Measurements from ENCODE around the gene FLCN. TPM values are rescaled to one million over a fixed set of nuclear protein-coding genes. Genes with fewer than 3 reads are reported as not detected.

FLCN gene, protein sequence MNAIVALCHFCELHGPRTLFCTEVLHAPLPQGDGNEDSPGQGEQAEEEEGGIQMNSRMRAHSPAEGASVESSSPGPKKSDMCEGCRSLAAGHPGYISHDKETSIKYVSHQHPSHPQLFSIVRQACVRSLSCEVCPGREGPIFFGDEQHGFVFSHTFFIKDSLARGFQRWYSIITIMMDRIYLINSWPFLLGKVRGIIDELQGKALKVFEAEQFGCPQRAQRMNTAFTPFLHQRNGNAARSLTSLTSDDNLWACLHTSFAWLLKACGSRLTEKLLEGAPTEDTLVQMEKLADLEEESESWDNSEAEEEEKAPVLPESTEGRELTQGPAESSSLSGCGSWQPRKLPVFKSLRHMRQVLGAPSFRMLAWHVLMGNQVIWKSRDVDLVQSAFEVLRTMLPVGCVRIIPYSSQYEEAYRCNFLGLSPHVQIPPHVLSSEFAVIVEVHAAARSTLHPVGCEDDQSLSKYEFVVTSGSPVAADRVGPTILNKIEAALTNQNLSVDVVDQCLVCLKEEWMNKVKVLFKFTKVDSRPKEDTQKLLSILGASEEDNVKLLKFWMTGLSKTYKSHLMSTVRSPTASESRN
- total RNA-seq: 35.2 and 38.1 TPM in 2 replicates

DNA sequence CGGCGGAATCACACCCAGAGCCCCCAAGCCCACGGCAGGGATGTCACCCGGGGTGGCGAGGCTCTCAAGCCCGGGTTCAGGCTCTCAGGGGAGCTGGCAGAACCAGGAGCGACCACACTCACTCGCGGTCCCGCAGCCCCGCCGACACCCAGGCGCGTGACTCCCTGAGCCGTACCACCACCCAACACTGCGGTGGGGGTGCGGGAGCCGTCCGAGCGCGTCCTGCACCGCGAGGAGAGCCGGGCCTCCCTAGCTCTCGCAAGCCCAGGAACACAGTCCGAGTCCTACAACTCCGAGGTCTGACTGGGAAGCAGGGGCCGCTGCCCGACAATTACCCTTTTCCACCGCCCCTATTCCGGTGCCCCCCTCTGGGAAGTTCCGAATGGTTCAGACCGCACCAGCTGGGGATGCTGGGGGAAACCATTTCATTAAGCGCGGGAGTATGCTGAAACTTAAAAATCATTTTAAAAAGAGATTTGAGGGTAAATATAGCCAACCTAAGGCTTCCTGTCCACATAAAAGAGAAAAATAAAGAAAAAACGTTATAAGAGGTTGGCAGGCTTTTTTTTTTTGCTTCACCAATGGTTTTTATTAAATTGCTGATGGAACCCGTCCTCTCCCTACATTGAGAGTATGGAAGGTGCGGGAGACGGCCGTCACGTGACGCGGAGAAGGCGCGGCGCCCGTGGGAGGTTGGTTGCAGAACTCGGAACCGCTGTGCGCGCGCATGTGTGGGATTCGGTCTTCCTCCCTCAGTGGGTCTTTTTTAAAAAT lies at the start of gene FLCN:
Gene FLCN, minus strand, starts transcription at position 143 of the 774 bp plus-strand sequence. CDS start 9,031 bp downstream, outside the sequence.

DNA sequence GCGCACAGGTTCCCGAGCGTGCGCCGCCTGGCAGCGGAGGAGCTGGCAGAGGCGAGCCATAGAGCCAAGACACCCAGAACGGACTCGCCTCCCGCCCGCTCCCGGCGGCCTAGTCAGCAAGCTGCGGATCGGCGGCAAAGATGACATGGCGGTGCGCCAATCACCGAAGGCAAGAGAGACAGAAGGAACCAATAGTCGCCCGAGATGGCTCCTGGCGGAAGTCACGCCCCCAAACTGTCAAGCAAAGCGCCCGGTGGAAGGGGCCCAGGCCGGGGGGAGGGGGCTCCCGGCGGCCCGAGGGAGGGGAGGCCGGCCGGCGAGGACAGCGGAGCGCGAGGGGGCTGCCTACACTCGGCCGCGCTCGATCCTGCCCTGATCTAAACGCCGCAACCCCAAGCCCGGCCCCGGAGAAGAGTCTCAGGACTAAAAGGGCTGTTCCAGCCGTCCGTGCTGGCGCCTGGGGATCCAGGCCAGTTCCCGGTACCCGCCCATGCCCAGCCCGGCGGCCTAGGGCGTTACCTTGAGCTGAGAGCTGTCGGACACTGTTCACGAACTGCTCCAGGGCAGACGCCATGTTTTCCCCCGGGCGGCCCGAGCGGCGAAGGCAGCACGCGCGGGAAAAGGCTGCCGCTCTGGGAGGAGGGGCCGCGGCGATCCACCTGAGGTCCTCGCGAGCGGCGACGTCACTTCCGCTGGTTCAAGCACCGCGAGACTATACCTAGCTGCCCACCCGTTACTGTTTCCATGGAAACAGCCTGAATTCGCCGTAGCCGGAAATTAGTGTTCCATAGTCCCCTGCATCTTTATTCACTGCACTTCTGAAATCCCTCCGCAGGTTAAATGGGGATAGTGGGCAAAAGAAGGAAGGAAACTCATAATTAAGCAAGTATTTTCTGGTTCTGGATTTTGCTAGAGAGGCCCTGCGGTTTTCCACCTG lies 43.9 kb upstream of the FLCN start, which contains the start of gene COPS3:
Gene COPS3, minus strand, starts transcription at position 634 of the 937 bp plus-strand sequence. Its CDS starts 60 bp downstream, at position 574.

DNA sequence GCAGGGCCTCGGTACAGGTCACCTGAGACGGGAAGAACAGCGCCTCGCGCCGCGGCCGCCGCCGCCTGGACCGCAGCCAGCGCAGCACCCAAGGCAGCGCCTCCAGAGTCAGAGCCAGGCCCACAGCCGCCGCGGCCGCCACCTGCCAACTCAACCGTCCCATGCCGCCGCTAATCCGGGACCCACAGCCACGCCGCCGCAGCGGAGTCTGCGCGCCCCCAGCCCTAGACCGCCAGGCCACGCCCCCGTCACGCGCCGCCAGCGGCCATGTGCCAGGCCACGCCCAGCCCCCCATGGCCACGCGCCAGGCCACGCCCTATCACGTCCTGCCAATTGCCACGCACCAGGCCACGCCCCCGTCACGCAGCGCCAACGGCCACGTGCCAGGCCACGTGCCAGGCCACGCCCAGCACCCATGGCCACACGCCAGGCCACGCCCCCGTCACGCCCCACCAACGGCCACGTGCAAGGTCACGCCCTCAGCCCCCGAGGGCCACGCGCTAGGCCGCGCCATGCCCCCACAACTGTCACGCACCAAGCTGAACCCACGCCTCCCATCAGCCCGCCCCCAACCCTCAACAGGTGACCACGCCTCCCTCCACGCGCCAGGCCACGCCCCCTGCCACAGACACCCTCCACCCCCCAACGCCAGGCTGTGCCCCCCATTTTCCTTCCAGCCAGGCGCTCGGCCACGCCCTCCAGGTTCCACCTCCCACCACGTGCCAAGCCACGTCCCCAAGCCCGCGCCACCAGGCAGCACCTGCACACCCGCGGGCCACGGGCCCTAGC lies 30.6 kb downstream of the FLCN start, which contains the start of gene PLD6:
Gene PLD6, minus strand, starts transcription at position 210 of the 789 bp plus-strand sequence. Its CDS starts 47 bp downstream, at position 163.

Other genes starting within 250 kb of the FLCN start
- gene MPRIP, start 194.7 kb downstream of the FLCN start, total RNA-seq: 84.7 and 116 TPM in 2 replicates
- gene PLD6, start 30.8 kb downstream of the FLCN start, total RNA-seq: 0.54 and 0.81 TPM in 2 replicates
- gene COPS3, start 44.1 kb upstream of the FLCN start, total RNA-seq: 61.7 and 65.9 TPM in 2 replicates
- gene NT5M, start 66.2 kb upstream of the FLCN start, total RNA-seq: 0.49 and 8.3 TPM in 2 replicates
- gene MED9, start 239.8 kb upstream of the FLCN start, total RNA-seq: 3.6 and 6.8 TPM in 2 replicates